HUES48 (cell line): ENCODE measurements around the gene SCAP.

ENCODE experiments used
- H3K27ac ChIP-seq: one replicate; pipeline ENCODE4 v1.7.0; 2013; ENCODE audit warnings: low read depth, low read length, inconsistent platforms
- H3K27me3 ChIP-seq: 2 replicates; pipeline ENCODE4 v1.6.1; 2013; ENCODE audit warnings: mild to moderate bottlenecking, low read length; ENCODE audit not compliant: control insufficient read depth, insufficient read depth
- H3K36me3 ChIP-seq: 2 replicates; pipeline ENCODE4 v1.6.1; 2013; ENCODE audit warnings: low read length; ENCODE audit not compliant: control insufficient read depth, insufficient read depth
- H3K4me1 ChIP-seq: 2 replicates; pipeline ENCODE4 v1.6.1; 2013; ENCODE audit warnings: mild to moderate bottlenecking, low read length; ENCODE audit not compliant: control insufficient read depth, insufficient read depth
- H3K4me3 ChIP-seq: 2 replicates; pipeline ENCODE4 v1.5.1; 2013; ENCODE audit warnings: mild to moderate bottlenecking, low read depth, low read length
- H3K9ac ChIP-seq: 2 replicates; pipeline ENCODE4 v1.6.1; 2013; ENCODE audit warnings: mild to moderate bottlenecking, low read depth, low read length, moderate library complexity
- H3K9me3 ChIP-seq: 2 replicates; pipeline ENCODE4 v1.6.1; 2013; ENCODE audit warnings: low read length; ENCODE audit not compliant: control insufficient read depth, insufficient read depth

Gene SCAP

DNA sequence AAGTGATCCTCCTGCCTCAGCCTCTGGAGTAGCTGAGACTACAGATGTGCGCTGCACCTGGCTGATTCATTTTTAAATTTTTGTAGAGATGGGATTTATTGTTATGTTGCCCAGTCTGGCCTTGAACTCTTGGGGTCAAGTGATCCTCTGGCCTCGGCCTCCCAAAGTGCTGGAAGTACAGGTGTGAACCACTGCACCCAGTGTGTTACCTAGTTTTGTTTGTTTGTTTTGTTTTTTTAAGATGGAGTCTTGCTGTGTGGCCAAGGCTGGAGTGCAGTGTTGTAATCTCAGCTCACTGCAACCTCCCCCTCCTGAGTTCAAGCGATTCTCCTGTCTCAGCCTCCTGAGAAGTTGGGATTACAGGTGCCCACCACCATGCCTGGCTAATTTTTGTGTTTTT is 82.8 kb downstream of the SCAP start:
- Histone ChIP-seq H3K4me3 (no peak overlapping the region), H3K36me3 (peaks cover 22% of the 10 kb centered on the region), H3K4me1 (peaks cover 7% of the 10 kb centered on the region; the same call in 1 of the 2 replicates), H3K9ac (no peak overlapping the region), H3K9me3 (no peaks in the 10 kb centered on the region), H3K27ac (no peak overlapping the region), H3K27me3 (no peaks in the 10 kb centered on the region)

DNA sequence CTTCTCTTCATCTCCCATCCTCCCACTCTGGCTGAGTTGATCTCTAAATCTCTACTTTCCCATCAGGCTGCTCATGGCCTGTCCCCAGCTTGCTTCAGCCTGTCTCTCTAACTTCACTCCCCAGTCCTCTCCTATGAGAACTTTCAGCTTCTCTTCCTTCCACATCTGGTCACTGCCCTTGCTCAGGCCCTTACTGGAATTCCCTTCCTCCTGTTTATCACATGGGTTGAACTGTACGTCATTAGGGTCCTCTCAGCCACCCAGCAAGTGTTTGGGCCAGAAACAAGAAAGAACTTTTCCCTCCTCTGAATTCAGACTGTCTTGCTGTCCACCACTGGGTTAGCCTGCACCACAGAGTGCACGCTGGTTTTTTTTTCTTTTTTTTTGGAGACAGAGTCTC is 89.9 kb downstream of the SCAP start:
- Histone ChIP-seq H3K4me1 (0 out of 2 replicates have a peak, but pooled peaks cover 4% of the 10 kb centered on the region), H3K9me3 (no peaks in the 10 kb centered on the region), H3K4me3 (no peak overlapping the region), H3K27me3 (no peaks in the 10 kb centered on the region), H3K36me3 (peaks cover 16% of the 10 kb centered on the region), H3K27ac (no peak overlapping the region), H3K9ac (no peak overlapping the region)

DNA sequence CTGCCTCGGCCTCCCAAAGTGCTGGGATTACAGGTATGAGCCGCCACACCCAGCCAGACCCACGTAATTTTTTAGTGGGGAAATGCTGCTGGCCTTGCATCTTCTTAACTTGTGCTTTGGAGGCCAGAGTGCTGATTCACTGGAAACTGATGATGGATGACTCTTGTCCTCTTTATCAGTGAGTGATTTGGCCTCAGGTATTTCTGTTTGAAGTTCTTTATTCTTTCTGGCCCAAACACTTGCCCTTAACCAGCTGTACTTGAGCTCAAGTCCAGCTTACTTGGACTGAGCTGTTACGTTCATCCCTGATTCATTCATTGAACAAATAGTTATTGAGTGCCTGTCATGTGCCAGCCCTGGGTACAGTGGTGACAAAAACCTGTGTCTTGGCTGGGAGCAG is 90.7 kb downstream of the SCAP start:
- H3K27me3 ChIP-seq, result no peaks in the 10 kb centered on the region
- H3K9me3 ChIP-seq, result no peaks in the 10 kb centered on the region
- H3K9ac ChIP-seq, result no peak overlapping the region
- H3K4me3 ChIP-seq, result no peak overlapping the region
- 0 out of 2 replicates have a peak, but pooled peaks cover 4% of the 10 kb centered on the region for H3K4me1 ChIP-seq
- H3K27ac ChIP-seq, result no peak overlapping the region
- peaks cover 16% of the 10 kb centered on the region for H3K36me3 ChIP-seq

DNA sequence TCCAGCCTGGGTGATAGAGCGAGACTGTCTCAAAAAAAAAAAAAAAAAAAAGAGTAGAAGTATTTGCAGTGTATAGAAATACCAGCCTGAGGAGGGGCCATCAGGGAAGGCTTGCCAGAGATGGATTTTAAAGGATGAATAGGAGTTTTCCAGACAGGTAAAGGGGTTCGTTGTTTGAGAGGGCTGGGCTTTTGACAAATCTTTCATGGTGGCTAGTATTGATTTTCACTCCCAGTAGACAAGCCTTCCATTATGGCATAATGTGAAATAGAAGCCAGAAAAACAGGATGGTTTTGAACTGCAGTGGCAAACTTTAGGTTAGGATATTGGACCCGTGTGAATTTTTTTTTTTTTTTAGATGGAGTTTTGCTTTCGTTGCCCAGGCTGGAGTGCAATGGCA is 91.3 kb downstream of the SCAP start:
- peaks cover 16% of the 10 kb centered on the region for H3K36me3 ChIP-seq

DNA sequence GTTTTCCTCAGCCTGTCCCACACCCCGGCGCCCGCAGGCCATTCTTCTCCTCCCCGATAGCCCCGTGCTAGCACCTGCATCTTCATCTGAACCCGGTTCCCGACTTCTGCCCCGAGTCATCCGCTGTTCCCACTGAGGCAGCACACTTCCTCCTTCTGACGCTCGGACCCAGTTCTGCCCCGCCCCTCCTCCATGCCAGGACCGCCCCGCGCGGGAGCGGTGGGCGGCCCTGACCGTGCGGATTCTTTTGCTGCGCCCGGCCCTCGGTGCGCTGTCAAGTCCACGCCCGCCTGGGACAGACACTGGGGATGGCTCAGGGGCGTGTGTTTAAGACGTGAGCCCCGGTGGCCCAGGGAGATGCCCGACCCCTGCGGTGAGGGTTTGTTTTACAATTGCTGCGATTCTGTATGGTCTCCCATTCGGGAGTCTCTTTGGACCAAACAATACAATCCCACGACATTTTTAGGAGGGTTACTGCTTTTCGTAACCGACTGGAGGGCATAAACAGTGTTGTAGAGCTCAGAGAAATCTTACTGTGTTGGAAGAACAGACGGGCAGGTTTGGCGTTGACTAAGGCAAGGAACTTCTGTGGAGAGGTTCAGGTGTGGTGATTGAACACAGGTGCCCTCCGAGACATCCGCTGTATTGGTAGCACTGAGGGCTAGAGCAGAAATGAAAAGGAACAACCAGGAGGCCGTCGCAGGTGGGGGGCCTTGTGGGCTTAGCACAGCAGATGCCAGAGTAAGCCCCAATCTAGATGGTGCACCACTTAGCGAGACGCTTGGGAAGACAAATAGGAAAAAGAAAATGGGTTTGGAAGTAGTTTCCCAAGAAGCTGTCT is 94.2 kb downstream of the SCAP start:
- Histone ChIP-seq H3K9me3 (no peaks in the 10 kb centered on the region), H3K9ac (peak overlapping the region; percentile 80), H3K36me3 (peaks cover 5% of the 10 kb centered on the region; the same call in 1 of the 2 replicates), H3K4me3 (peak overlapping the region; percentile 80), H3K27ac (peak overlapping the region; percentile 93), H3K4me1 (0 out of 2 replicates have a peak, but pooled peaks cover 10% of the 10 kb centered on the region), H3K27me3 (no peaks in the 10 kb centered on the region)

More for the DNA sequence above, 91.3 kb downstream of the SCAP start:
- Histone ChIP-seq H3K9me3 (no peaks in the 10 kb centered on the region), H3K27me3 (no peaks in the 10 kb centered on the region), H3K4me3 (no peak overlapping the region), H3K4me1 (0 out of 2 replicates have a peak, but pooled peaks cover 8% of the 10 kb centered on the region), H3K27ac (no peak overlapping the region), H3K9ac (no peak overlapping the region)

DNA sequence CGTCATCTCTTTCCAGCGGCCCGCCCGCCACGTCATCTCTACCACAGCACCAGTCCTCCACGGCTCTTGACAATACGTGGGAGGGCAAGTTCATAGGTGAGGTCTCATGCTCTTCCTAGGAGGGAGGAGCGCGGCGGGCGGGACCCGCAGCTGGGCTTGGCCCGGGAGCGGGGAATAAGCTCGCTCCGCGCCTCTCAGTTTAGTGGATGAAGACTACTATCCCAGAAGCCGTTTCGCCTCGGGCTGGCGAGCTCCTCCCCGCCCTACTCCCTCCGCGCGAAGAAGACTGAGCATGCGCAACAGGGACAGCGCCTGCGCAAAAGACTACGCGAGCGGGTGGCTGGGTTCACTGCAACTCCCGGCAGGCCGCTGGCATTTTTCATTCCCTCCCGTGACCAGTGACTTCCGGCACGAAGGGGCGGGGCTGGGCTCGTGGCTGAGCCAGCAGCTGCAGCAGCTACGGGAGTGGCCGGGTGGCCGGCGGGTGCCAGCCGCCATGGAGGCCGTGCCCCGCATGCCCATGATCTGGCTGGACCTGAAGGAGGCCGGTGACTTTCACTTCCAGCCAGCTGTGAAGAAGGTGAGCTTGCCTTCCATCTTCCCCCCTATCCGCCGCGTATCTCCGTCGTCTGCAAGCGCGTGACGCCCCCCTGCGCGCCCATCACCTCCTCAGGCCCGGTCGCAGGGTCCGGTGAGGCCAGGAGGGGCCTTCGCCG is 95.0 kb downstream of the SCAP start, which contains the start of gene PTPN23:
Gene PTPN23 (plus strand): TSS at position 421 of the 716 bp plus-strand sequence. CDS start 76 bp downstream, at position 497.
- no peaks in the 10 kb centered on the region for H3K27me3 ChIP-seq
- H3K27ac ChIP-seq, result peak within 1 kb of the TSS; percentile 93
- peak within 1 kb of the TSS; percentile 80 for H3K4me3 ChIP-seq
- peak within 1 kb of the TSS; percentile 80 for H3K9ac ChIP-seq
- peaks cover 3% of the 10 kb centered on the region; the same call in 1 of the 2 replicates for H3K36me3 ChIP-seq
- no peaks in the 10 kb centered on the region for H3K9me3 ChIP-seq
- 0 out of 2 replicates have a peak, but pooled peaks cover 10% of the 10 kb centered on the region for H3K4me1 ChIP-seq

DNA sequence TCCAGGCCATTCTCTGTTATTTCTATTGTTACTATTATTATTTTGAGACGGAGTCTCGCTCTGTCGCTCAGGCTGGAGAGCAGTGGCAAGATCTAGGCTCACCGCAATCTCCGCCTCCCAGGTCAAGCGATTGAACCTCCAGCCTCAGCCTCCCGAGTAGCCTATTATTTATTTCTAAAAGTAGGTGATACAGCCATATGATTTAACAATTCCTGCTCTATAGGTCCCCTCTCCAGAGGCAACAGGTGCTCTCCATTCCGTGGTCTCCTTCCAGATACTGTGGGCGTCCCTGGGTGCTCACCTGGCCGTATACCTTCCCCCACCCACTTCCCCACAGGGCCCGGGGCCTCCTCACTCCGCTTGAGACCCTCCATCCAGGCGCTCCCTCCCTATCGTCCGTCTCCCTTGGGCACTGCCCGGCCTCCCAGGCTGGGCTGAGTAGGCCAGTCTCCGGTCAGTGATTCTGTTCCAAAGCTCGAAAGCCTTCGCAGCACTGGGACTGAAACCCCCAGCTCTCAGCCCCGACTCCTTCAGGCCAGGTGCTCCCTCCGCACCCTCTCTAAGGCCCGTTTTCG is 95.6 kb downstream of the SCAP start:
- Histone ChIP-seq H3K4me3 (peak overlapping the region; percentile 80), H3K27ac (peak overlapping the region; percentile 93), H3K9me3 (no peaks in the 10 kb centered on the region), H3K27me3 (no peaks in the 10 kb centered on the region), H3K4me1 (0 out of 2 replicates have a peak, but pooled peaks cover 10% of the 10 kb centered on the region), H3K36me3 (no peaks in the 10 kb centered on the region), H3K9ac (peak overlapping the region; percentile 80)

DNA sequence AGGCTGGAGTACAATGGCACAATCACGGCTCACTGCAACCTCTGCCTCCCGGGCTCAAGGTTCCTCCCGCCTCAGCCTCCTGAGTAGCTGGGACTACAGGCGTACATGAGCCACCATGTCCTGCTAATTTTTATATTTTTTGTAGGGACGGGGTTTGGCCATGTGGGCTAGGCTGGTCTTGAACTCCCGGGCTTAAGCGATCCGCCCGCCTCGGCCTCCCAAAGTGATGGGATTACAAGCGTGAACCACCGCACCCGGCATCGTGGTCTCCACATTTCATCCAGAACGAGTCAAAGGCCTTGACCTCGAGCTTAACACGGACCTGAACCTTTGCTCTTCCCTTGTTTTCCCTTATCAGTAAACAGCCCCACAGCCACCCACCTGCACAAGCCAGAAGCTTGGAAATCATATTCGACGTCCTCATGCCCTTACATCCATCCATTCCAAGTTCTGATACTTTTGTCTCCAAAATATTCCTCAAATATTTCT is 96.3 kb downstream of the SCAP start:
- Histone ChIP-seq H3K4me1 (0 out of 2 replicates have a peak, but pooled peaks cover 10% of the 10 kb centered on the region), H3K36me3 (no peaks in the 10 kb centered on the region), H3K27me3 (no peaks in the 10 kb centered on the region), H3K27ac (no peak overlapping the region), H3K4me3 (peak overlapping the region; percentile 80), H3K9me3 (no peaks in the 10 kb centered on the region), H3K9ac (0 out of 2 replicates have a peak overlapping the region, but pooled peaks have one; percentile 9)

DNA sequence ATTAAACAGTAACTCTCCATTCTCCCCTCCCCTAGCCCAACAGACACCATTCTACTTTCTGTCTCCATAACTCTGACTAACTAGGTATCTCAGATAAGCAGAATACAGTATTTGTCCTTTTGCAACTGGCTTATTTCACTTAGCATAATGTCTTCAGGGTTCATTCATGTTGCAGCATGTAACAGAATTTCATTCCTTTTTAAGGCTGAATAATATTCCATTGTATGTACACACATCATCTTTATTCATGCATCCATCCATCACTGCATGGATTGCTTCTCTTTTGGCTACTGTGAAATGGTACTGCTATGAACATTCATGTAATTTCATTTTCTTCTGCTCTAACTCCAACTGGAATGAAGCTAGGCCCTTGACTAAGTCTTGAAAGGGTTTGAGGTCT is 96.9 kb downstream of the SCAP start:
- H3K36me3 ChIP-seq, result no peaks in the 10 kb centered on the region
- H3K4me3 ChIP-seq, result no peak overlapping the region
- no peak overlapping the region for H3K9ac ChIP-seq
- no peaks in the 10 kb centered on the region for H3K27me3 ChIP-seq
- no peak overlapping the region for H3K27ac ChIP-seq
- H3K9me3 ChIP-seq, result no peaks in the 10 kb centered on the region
- H3K4me1 ChIP-seq, result 0 out of 2 replicates have a peak, but pooled peaks cover 10% of the 10 kb centered on the region

- H3K9me3 ChIP-seq, result no peaks in the 10 kb centered on the region
- no peaks in the 10 kb centered on the region for H3K36me3 ChIP-seq
- H3K4me3 ChIP-seq, result no peak overlapping the region
- no peak overlapping the region for H3K9ac ChIP-seq
- H3K27me3 ChIP-seq, result no peaks in the 10 kb centered on the region
- 0 out of 2 replicates have a peak, but pooled peaks cover 10% of the 10 kb centered on the region for H3K4me1 ChIP-seq
- no peak overlapping the region for H3K27ac ChIP-seq
Measured at GRCh38 chr3:47377186-47377585, 98.6 kb downstream of the SCAP start.
